GM21717 (cell line): ENCODE data around the gene FBXO21.
A peak's percentile ranks its signal among the peaks of the same experiment; 100 is the strongest.
"Not testable (repeated sequence)": the region's sequence is repeated elsewhere in the genome, so short reads cannot be mapped to it uniquely, and the experiment has no call there.

Experiments
- ATAC-seq: cut with Tn5 transposase; IDR thresholded peaks from one replicate; pipeline ENCODE4 v1.9.1; 2021; ENCODE audit warnings: mild to moderate bottlenecking, moderate library complexity; ENCODE audit not compliant: unreplicated experiment

The FBXO21 gene

DNA sequence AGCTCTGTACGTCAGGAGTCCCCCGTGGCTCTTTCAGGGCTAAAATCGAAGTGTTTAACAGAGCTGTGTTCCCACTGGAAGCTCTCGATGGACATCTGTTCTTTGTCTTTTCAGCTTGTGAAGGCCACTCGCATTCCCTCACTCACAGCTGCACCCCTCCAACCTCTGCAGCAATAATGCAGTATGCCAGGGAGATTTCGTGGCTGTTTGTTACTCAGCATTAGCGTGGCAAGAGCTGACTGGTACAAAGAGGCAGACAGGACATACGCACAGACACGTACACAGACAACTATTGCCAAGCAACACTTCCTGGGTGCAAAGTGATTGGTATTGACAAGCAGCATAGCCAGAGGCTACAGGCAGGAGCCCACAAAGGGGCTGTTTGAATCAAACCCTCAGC, 11.8 kb upstream of the FBXO21 start:
- no peak for ATAC-seq

DNA sequence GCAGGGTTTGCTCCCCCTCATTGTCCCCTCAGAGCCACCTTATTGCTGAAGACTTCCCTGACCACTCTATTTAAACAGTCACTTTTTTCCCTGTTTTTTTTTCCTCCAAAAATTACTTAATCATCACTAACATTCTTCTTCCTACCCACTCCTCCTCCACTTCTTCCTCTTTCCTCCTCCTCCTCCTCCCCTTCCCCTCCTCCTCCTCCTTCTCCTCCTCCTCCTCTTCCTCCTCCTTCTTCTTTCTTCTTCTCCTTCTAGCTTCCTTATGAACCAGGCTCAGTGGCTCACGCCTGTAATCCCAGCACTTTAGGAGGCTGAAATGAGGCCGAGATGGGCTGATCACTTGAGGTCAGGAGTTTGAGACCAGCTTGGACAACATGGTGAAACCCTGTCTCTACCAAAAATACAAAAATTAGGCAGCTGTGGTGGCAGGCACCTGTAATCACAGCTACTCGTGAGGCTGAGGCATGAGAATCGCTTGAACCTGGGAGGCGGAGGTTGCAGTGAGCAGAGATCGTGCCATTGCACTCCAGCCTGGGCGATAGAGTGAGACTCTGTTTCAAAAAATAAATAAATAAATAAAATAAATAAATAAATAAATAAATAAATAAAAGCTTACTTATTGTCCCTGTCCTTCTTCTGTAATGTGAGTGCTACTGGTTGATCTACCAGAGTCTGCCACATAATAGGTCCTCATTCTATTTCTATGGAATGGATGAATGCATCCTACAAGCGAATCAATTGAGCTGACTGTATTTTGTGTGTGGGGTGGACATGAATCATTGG, 9.9 kb upstream of the FBXO21 start:
- not testable (repeated sequence) for ATAC-seq

GRCh38 chr12:117196334-117196733, 6.1 kb upstream of the FBXO21 start:
- not testable (repeated sequence) for ATAC-seq

GRCh38 chr12:117195027-117195426, 4.8 kb upstream of the FBXO21 start:
- ATAC-seq, result not testable (repeated sequence)

- no peak for ATAC-seq
These were observed 3.6 kb upstream of the FBXO21 start for GRCh38 chr12:117193903-117194302.

- not testable (repeated sequence) for ATAC-seq
These were observed 2.3 kb upstream of the FBXO21 start for GRCh38 chr12:117192581-117192980.

GRCh38 chr12:117192057-117192456, 1.8 kb upstream of the FBXO21 start:
- ATAC-seq, result no peak

DNA sequence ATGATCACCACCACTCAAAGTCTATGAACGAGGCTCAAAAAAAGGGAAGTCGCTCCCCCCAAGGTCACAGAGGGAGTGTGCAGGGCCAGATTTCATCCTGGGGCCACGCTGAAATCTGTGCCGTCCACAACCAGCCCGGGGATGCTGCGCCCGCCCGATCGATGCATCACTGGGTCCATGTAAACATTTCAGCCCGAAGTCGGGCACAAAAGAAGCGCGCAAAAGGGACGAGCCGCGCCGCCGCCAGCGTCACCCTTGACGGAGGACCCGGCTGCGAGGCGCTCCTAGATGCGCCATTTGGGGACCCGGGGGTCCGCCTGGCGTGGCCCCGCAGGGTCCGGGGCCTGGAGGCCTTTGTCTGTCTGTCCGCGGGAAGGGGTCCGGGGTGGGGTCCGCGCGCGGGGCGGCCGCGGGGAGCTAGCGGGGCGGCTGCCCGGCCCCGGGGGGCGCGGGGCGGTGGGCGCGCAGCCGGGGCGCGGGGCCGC, 503 bp downstream of the FBXO21 start:
- ATAC-seq, result peak; percentile 50

DNA sequence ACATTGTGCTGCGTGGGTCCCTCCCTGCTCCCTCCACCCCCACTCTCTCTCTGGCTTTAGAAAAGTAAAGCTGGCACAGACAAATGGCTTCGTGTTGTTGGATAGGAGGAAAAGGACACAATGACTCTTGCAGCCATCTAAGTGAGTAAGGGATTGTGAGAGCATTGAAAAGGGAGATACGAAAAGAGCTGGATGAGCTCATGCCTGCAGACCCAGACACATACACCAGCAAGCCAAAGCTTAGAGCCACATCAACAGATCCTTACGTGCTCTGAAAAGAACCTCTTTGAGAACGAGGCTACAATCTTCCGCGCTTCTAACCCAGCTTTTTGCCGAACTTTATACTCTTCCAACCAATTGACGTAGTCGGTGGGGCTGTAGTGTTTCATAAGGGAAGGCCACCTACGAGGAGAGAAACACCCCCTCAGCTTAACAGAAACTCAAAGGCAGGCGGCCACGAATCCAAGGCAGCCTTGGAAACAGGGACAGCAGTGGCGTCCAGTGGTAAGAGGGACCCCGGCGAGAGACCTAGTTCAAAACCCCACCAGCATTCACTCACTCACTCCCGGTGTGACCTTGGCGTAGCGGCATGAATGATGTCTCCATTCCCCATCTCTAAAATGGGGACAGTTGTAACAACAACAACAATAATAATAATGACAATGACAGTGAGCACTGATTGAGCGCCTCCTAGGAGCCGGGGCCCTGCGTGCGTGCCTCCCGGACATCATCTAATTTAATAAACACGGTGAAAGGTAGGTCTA, 1.1 kb downstream of the FBXO21 start:
- ATAC-seq, result no peak

DNA sequence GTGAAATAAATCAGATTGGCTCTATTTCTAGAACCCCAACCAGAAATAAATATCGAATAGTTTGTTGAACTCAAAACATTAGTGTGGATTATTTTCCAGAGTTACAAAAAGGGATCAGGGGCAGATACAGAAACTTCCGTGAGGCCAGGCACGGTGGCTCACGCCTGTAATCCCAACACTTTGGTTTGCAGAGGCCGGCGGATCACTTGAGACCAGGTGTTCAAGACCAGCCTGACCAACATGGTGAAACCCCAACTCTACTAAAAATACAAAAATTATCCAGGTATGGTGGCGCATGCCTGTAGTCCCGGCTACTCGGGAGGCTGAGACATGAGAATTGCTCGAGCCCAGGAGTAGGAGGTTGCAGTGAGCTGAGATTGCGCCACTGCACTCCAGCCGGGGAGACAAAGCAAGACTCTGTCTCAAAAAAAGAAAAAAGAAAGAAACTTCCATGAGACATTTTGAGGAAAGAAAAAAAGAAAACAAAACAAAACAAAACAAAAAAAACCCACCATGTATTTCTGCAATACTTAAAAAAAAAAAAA, 2.1 kb downstream of the FBXO21 start:
- ATAC-seq, result no peak

DNA sequence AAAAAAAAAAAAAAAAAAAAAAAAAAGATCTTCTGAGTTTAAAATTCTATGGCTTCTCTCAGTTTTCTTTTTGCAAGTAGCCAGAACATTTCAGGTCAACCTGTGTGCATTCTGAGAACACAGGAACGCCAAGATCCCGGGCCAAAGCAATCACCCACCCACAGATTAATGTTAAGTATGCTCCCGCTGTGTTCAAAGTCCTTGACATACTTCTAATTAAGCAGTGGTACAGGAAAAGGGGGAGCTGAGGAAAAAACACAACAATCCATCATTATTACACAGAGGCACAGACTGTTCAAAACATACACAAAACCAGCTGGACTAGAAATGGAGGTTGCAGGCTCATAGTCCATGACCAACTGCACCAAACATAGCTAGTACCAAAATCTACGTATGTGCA, 2.8 kb downstream of the FBXO21 start:
- no peak for ATAC-seq

DNA sequence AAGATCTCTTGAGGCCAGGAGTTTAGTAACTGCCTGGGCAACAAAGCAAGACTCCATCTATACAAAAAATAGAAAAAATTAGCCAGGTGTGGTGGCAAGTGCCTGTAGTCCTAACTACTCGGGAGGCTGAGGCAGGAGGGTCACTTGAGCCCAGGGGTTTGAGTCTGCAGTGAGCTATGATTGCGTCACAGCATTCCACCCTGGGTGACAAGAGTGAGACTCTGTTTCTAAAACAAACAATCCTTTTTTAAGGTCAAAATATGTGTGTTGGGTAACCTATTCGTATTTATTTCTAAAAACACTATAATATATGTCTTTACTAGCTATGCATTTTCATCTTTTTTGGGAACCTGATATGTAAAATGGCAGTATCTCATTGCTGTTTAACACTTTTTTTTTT, 7.4 kb downstream of the FBXO21 start:
- ATAC-seq, result no peak

DNA sequence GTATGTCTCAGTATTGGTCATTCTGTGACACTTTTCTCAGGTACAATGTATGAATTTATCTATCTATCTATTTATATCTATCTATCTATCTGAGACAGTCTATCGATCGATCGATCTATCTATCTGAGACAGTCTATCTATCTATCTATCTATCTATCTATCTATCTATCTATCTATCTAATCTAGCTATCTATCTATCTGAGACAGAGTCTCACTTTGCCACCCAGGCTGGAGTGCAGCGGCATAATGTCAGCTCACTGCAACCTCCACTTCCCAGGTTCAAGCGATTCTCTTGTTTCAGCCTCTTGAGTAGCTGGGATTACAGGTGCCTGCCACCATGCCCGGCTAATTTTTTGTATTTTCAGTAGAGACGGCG, 8.8 kb downstream of the FBXO21 start:
- not testable (repeated sequence) for ATAC-seq

DNA sequence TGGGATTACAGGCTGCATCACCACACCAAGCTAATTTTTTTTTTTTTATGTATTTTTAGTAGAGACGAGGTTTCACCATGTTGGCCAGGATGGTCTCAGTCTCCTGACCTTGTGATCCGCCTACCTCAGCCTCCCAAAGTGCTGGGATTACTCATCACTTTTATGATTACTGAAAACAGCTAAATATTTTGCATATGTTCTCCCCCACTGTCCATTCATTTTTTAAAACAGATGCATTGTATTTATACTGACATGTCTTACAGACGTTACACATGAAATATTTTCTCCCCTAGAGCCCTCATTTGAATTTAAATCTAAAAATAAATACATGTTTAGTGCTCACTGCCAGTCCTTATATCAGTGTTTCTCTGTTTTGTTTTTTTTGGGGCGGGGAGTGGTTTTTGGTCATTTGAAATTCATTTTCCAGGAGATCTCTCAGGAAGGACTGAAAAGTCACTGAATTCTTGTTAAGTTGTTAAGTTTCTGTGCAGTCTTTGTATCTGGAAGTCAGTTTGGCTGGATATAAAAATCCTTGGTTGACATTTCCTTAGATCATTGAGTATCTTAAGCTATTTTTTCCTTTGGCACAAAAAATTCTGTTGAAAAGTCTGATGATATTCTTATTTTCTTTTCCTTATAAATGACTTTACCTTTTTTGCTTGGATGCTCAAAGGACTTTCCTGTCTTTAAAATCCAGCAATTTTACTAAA, 9.4 kb downstream of the FBXO21 start:
- no peak for ATAC-seq

- ATAC-seq, result no peak
These were observed 11.5 kb downstream of the FBXO21 start for GRCh38 chr12:117178745-117179144.

DNA sequence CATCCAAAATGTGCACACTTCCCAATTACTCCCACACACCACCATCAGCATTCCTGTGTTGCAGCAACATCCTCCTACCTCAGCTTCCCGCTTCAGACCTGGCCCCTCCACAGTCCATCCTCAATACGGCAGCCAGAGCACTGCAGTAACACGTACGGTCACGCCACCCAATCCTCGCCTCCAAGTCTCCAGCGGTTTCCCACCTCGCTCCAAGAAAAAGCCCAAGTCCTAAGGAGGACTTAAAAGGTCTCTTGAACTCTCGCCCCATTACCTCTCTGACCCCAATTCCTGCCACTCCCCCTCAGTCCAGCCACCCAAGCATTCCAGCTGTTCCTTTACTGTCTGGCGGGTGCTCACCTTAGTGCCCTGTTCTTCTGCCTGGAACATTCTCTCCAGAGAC, 12.0 kb downstream of the FBXO21 start:
- no peak for ATAC-seq

GRCh38 chr12:117172168-117172567, 18.1 kb downstream of the FBXO21 start:
- ATAC-seq, result no peak

GRCh38 chr12:117171499-117172162, 18.6 kb downstream of the FBXO21 start:
- ATAC-seq, result no peak

DNA sequence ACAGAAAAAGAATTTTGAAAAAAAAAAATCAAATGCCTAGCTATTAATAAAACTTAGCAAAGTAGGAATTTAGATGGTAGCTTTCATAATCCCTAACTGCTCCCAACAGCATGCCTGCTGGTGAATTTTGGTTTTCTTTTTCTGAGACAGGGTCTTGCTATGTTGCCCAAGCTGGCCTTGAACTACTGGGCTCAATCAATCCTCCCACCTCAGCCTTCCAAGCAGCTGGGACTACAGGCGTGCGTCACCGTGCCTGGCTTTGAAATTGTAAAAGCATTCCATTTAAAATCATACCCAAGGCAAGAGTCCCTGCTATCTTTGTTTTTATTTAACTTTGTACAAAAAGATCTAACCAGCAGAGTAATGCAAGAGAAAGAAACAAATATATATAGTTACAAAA, 20.7 kb downstream of the FBXO21 start:
- no peak for ATAC-seq

- no peak for ATAC-seq
These were observed 21.3 kb downstream of the FBXO21 start for GRCh38 chr12:117168976-117169375.

GRCh38 chr12:117167769-117168168, 22.5 kb downstream of the FBXO21 start:
- no peak for ATAC-seq
